HG02763 (cell line): Measurements from ENCODE around the gene TMEM108.

ENCODE experiments used
- ATAC-seq: cut with Tn5 transposase; IDR thresholded peaks from one replicate; pipeline ENCODE4 v1.9.1; 2021; ENCODE audit warnings: mild to moderate bottlenecking, moderate library complexity; ENCODE audit not compliant: unreplicated experiment

Gene TMEM108

GRCh38 chr3:133053532-133053931 lies 15.3 kb downstream of the TMEM108 start:
- ATAC-seq: no peak

GRCh38 chr3:133054586-133054985 lies 16.4 kb downstream of the TMEM108 start:
- ATAC-seq: no peak

DNA sequence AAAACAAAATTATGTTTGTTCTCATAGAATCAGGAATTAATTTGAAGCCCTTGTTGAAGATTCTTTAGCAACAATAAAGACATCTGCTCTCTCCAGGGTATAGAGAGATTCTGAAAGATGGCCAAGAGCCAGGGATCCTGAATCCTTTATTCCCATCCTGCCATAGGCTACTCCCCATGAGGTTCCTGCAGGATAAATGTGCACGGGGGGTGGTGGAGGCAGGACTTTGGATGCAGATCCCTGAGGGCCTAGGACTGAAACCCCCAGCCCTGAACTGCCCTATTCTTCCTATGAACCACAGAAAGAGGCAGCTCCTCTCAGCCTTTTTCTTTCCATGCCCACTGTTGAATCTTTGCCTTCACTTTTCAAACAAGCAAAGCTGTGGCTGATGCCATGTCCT lies 17.1 kb downstream of the TMEM108 start:
- no peak for ATAC-seq

DNA sequence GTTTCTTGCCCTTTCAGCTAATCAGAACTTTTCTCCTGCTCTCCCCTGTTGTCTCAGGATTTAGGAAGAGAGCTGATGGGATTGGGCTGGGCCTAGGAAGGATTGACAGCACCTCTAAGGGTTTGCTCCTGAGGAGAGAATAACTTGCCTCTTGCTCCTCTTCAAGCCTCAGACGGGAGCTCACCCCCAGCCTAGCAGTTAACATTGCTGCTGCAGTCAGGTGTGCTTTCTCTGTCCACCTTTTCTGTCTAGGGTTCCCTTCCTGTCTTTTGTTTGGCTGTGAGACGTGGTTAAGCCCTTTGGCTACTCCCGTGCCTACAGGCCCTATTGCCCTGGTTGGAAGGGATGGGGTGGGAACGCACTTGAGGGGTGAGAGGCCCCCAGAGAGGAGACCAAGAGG lies 20.1 kb downstream of the TMEM108 start:
- no peak for ATAC-seq

GRCh38 chr3:133058831-133059230 lies 20.6 kb downstream of the TMEM108 start:
- ATAC-seq: no peak

GRCh38 chr3:133065193-133065961 lies 27.2 kb downstream of the TMEM108 start:
- ATAC-seq: no peak

DNA sequence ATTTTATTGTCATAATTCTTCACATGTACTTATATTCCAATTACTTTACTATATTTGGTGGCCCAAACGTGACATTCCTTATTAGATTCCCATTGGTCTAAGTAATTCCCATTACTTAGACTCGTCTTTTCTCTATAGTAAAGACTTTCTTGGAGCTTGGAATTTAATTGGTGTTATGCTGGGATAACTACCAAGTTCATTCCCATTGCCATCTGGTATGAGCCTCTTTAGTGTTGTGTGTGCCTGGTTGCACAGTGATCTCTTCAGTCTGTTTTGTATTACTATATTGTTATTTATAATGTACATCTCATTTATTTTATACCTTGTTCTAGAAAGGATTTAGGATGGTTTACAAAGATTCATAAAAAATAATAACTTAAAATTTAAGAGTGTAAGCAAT lies 27.8 kb downstream of the TMEM108 start:
- ATAC-seq: no peak

DNA sequence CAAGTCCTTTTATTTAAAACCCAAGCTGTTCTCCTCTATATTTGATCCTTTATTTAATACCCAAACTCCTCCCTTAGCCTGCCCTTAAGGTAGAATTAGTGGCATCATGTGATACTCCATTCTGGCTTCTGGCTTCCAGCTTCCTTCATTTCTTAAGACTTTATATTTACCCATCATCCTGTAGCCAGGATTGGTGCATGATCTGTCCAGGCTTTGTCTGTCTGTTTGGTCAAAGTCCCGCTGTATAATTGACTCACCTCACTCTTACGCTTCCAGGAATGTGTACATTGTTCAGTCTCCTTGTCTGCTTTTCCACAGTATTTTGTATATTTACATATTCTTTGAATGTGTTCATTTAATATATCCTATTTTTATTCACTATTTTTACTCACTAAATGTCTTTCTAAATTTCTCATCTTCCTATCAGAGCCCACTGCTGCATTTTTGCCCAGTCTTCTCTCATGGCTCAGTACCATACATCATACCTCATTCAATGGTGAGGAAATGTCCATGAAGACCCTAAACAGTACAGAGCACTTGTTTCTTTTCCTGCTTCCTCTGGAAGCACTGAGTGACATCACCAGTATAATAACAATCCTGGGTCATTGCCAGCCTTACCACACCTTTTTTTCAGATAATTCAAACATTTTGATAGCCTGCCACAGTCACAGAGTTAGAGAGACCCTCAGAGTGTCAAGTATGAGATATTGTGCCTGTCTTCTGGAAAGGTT lies 31.5 kb downstream of the TMEM108 start:
- ATAC-seq: no peak

- ATAC-seq: no peak
These were observed 36.8 kb downstream of the TMEM108 start for GRCh38 chr3:133074977-133075376.

- no peak for ATAC-seq
These were observed 39.5 kb downstream of the TMEM108 start for GRCh38 chr3:133077688-133078087.

DNA sequence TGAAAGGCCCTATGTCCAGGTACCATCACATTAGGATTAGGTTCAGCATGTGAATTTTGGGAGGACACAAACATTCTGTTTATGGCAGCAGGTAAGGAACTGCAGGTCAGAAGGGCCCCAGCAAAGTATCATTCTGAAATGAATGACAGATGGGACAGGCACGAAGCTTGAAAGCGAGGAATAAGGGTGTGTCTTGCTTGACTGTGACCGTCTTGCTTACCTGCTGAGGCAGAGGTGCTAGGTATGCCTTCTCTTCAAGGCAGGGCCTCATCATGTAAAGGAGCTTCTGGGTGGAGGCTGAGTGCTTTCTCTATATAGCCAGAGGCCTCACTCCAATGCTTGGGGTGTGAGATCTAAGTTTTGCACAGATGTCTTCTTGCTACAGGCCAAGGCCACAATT lies 41.4 kb downstream of the TMEM108 start:
- no peak for ATAC-seq

- ATAC-seq: no peak
These were observed 42.8 kb downstream of the TMEM108 start for GRCh38 chr3:133081016-133081415.

- ATAC-seq: no peak
These were observed 45.2 kb downstream of the TMEM108 start for GRCh38 chr3:133083395-133083794.

DNA sequence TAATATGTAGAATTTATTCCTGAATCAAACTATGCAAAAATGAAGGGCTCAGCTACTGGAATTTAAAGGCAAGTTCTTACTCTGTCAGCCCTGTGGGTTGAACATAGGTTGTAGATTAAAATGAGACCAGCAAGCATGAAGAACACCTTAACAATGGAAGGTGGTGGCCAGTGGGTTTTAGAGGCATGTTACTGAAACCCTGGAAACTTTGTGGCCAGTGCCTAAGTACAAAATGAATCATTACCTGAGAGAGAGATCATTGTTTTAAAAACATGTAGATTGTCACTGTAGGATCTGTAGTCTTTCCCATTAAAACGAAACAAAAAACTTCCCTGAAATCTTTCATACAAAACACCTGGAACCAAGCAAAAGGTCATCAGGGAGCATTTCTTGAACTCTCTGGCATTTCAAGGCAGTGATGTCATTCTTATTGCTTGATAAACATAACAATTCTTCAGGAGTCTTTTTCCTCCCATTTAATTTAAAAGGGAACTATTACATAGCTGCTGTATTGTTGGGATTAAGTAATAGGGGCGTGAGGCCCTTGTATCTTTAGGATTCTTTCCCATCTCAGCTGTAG lies 51.8 kb downstream of the TMEM108 start:
- ATAC-seq: no peak

GRCh38 chr3:133092681-133093080 lies 54.5 kb downstream of the TMEM108 start:
- no peak for ATAC-seq

DNA sequence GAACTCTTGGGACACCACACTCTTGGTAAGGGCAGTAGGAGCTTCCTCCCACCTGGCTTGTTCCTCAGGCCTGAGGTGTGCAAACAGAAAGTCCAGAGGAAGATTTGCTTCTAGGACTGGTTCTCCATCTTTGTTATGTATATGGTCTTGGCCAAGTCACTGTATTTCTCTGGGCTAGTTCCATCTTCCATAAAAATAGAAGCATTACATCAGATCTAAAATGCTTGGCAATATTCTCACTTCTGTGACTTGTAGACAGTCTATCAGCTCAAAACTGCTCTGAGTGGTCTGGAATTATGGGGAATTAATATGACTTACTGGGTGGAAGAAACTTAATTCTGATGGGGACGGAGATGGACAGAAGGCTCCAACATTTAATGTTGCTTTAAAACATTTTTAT lies 55.2 kb downstream of the TMEM108 start:
- ATAC-seq: no peak

GRCh38 chr3:133096900-133097613 lies 58.9 kb downstream of the TMEM108 start:
- no peak for ATAC-seq

DNA sequence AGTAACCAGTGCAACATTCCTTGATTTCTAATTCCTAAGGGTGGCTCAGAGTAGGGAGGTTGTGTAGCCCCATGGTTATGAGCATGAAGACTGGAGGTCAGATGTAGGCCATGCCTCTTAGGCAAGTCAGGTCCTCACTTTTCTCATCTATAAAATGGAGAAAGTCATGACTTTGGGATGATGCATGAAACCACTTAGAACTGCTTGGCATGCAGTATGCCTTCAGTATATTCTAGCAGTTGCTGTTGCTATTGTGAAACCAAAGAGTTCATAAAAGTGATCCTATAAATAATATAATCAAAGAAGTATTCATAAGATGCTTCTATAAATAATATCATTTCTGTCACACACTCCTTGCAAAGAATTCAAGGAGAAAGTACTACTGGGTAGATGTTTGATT lies 65.5 kb downstream of the TMEM108 start:
- ATAC-seq: no peak

DNA sequence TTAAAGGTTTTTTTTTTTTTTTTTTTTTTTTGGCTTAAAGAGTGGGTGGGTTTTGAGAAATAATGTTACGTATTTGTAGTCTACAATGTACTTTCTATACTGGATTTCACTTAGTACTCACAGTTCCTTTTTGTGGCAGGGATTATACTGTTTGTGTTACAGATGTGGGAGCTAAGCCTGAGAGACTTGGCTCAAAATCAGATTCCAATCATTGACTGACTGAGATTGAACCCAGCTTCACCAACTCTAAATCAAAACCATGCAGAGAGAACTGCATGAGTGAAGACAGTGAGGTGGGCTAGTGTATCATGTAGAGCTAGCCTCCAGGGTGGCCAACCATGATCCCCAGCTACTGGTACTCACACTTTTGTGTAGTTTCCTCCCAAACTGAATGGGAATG lies 68.0 kb downstream of the TMEM108 start:
- ATAC-seq: no peak

GRCh38 chr3:133112666-133113065 lies 74.5 kb downstream of the TMEM108 start:
- ATAC-seq: no peak

- no peak for ATAC-seq
These were observed 75.3 kb downstream of the TMEM108 start for GRCh38 chr3:133113526-133113925.
